ENCODE measurements around the gene CCDC157. TPM values are rescaled to one million over a fixed set of nuclear protein-coding genes. Genes with fewer than 3 reads are reported as not detected.
A peak's percentile ranks its signal among the peaks of the same experiment; 100 is the strongest.

The CCDC157 gene
- total and polyA plus RNA-seq, 2 of the 4 experiments (the other 2 are of a cell fraction): 0.90 to 2.2 TPM

DNA sequence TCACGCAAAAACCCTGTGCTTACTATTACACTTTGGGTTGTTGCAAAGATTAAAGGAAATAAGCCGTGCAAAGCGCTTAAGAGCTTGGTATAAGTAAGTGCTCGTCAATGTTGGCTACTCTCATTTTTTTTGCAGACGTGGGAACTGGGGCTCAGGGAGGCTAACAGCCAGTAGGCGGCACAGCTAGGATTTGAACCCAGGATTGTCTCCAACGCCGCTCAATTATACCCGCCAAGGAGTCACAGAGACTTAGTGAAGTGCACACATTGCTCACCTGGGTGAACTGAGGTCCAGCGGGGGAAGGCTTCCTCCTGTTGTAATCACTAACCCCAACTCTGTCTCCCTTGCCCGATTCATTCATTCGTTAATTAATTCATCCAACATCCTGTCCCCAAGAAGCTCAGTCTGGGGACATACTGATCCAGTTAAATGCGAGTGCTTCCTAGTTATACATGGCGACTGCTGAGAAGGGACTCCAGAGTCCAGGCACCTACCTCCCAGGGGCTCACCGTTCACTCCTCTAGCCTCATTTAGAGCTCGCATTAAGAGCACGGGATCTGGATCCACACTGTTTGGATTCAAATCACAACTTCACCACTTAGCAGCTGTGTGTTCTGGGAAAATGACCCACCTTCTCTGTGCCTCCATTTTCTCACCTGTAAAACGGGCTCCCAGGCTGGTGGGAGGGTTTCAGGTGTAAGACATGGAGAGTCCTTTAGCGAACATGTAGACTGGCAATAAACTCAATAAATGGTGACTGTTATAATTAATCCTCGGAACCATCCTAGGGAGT, 67.9 kb downstream of the CCDC157 start (continued):
- TF ChIP-seq CEBPB (IDR thresholded peaks at IDR 0.05; ENCODE audit: low read depth, low read length) (no peak), BHLHE40 (IDR thresholded peaks at IDR 0.05; ENCODE audit: low read depth, low read length) (no peak)

DNA sequence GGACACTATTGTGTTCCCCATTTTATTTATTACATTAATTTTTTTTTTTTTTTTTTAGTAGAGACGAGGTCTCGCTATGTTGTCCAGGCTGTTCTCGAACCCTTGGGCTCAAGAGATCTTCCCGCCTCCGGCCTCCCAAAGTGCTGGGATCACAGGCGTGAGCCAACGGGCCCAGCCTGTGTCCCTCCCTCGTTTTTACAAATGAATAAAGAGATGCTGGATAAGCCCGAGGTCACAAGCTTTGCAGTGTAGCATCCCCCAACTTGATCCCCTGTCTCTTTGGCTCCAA, 68.5 kb downstream of the CCDC157 start:
- POLR2A ChIA-PET (ENCODE audit: unreplicated experiment): interaction anchor here (0.6 kb wide), 1 partner anchor 51 kb away, joined by 7 read pairs; no protein-coding TSS in a partner anchor
- in situ Hi-C loops (cut with MboI; ENCODE audit: low sequenced_read_pairs): no loop called here
- H3K9me1 ChIP-seq (ENCODE audit: insufficient read depth, low read length): peaks cover 14% of the 10 kb centered on the region

More for the DNA sequence above, 68.5 kb downstream of the CCDC157 start:
- Histone ChIP-seq H3K9me3 (ENCODE audit: control insufficient read depth, insufficient read depth, low read length) (no peaks in the 10 kb centered on the region), H4K20me1 (ENCODE audit: insufficient read depth, low read length) (no peaks in the 10 kb centered on the region), H2BK5ac (ENCODE audit: low read depth, low read length, poor library complexity, severe bottlenecking) (peak overlapping the region; percentile 63), H3K4me3 (ENCODE audit: insufficient read depth, low read depth, low read length) (peak overlapping the region; percentile 73), H3K4ac (ENCODE audit: low read depth, low read length) (peak overlapping the region; percentile 89), H3K56ac (ENCODE audit: extremely low read depth, insufficient read depth, low read length) (peak overlapping the region; percentile 86), H3K27me3 (ENCODE audit: control insufficient read depth, insufficient read depth, low read length) (no peaks in the 10 kb centered on the region), H3K79me1 (ENCODE audit: low read depth in 1 of 2, low read length in 2 of 2) (peaks cover 17 to 41% of the 10 kb centered on the region in 2 experiments; a peak in 3 of 4 replicates), H3K36me3 (ENCODE audit: control insufficient read depth, insufficient read depth, low read length) (peaks cover 9% of the 10 kb centered on the region), H3K4me2 (ENCODE audit: low read depth, low read length) (peak overlapping the region; percentile 93), H3K27ac (ENCODE audit: insufficient read depth, low read length) (peak overlapping the region; percentile 87), H2AK5ac (ENCODE audit: low read depth, low read length) (peak overlapping the region; percentile 35; the same call in 1 of the 2 replicates), H4K5ac (ENCODE audit: low read depth, low read length) (peak overlapping the region; percentile 87), H2BK15ac (ENCODE audit: low read depth, low read length) (0 out of 3 replicates have a peak overlapping the region, but pooled peaks have one; percentile 29), H3K14ac (replicated peaks; ENCODE audit: low read depth, low read length) (peak overlapping the region; percentile 88), H3K18ac (ENCODE audit: low read depth, low read length) (peak overlapping the region; percentile 62; the same call in 1 of the 2 replicates), H4K8ac (ENCODE audit: low read depth in 2 of 2, low read length in 2 of 2) (peak overlapping the region; percentile 41 to 90), H3K9ac (ENCODE audit: low read depth, low read length) (peak overlapping the region; percentile 94), H2BK120ac (ENCODE audit: low read depth, low read length) (peak overlapping the region; percentile 64; the same call in 1 of the 2 replicates), H3K23ac (ENCODE audit: low read depth, low read length) (peak overlapping the region; percentile 55), H2BK20ac (ENCODE audit: low read depth, low read length) (peak overlapping the region; percentile 35; the same call in 1 of the 2 replicates), H3K4me1 (ENCODE audit: control insufficient read depth, insufficient read depth, low read length) (peaks cover 22% of the 10 kb centered on the region), H2AK9ac (replicated peaks; ENCODE audit: low read depth, low read length, poor library complexity) (peak overlapping the region; percentile 68), H4K91ac (ENCODE audit: insufficient read depth, low read depth, low read length) (peak overlapping the region; percentile 67; the same call in 1 of the 2 replicates), H2AFZ (replicated peaks; ENCODE audit: low read length, poor library complexity) (peak overlapping the region; percentile 95)
- intact Hi-C loops (cut with micrococcal nuclease) (no loop called here), dilution Hi-C loops (cut with HindIII; ENCODE audit: low sequenced_read_pairs, unreplicated experiment) (no loop called here)
- ATAC-seq (ENCODE audit: low read depth) (no peak), DNase-seq (no peak)
- BruUV-seq (replicated peaks): no TSS peak
- CTCF ChIA-PET: interaction anchor here (0.7 kb wide), 1 partner anchor 22 kb away, joined by 4 read pairs; no protein-coding TSS in a partner anchor
- TF ChIP-seq FOS (IDR thresholded peaks at IDR 0.05; ENCODE audit: low read depth, low read length): no peak
- TF ChIP-seq, protein P1, sequence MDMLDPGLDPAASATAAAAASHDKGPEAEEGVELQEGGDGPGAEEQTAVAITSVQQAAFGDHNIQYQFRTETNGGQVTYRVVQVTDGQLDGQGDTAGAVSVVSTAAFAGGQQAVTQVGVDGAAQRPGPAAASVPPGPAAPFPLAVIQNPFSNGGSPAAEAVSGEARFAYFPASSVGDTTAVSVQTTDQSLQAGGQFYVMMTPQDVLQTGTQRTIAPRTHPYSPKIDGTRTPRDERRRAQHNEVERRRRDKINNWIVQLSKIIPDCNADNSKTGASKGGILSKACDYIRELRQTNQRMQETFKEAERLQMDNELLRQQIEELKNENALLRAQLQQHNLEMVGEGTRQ (IDR thresholded peaks at IDR 0.05; ENCODE audit: low read depth, low read length): no peak
- no peak for TF ChIP-seq MAZ (IDR thresholded peaks at IDR 0.05; ENCODE audit: borderline replicate concordance, low read depth, low read length)
- TF ChIP-seq NFE2L2 (IDR thresholded peaks at IDR 0.05; ENCODE audit: low read depth, low read length): no peak
- TF ChIP-seq POLR2A (IDR thresholded peaks at IDR 0.05; ENCODE audit: low read depth, low read length): no peak
- TF ChIP-seq RFX5 (IDR thresholded peaks at IDR 0.05; ENCODE audit: low read depth, low read length): no peak
- TF ChIP-seq CEBPB (IDR thresholded peaks at IDR 0.05; ENCODE audit: low read depth, low read length): no peak
- no peak for TF ChIP-seq CHD1 (IDR thresholded peaks at IDR 0.05; ENCODE audit: low read depth, low read length)
- TF ChIP-seq SMC3 (IDR thresholded peaks at IDR 0.05; ENCODE audit: low read depth, low read length): no peak
- TF ChIP-seq MXI1 (IDR thresholded peaks at IDR 0.05; ENCODE audit: borderline replicate concordance, low read depth, low read length): no peak
- TF ChIP-seq, protein P2, sequence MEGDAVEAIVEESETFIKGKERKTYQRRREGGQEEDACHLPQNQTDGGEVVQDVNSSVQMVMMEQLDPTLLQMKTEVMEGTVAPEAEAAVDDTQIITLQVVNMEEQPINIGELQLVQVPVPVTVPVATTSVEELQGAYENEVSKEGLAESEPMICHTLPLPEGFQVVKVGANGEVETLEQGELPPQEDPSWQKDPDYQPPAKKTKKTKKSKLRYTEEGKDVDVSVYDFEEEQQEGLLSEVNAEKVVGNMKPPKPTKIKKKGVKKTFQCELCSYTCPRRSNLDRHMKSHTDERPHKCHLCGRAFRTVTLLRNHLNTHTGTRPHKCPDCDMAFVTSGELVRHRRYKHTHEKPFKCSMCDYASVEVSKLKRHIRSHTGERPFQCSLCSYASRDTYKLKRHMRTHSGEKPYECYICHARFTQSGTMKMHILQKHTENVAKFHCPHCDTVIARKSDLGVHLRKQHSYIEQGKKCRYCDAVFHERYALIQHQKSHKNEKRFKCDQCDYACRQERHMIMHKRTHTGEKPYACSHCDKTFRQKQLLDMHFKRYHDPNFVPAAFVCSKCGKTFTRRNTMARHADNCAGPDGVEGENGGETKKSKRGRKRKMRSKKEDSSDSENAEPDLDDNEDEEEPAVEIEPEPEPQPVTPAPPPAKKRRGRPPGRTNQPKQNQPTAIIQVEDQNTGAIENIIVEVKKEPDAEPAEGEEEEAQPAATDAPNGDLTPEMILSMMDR (conservative IDR thresholded peaks at IDR 0.05; ENCODE audit: low read depth, low read length): no peak
- no CpG with 5 or more reads among the region's 9 CpGs for WGBS, 2 experiments (ENCODE audit: extremely low coverage in 2 of 2, insufficient read length in 1 of 2)

All from IMR-90 (cell line).